Neural crest cell (in vitro differentiated cells): ENCODE measurements around the gene RYR3. TPM values are rescaled to one million over a fixed set of nuclear protein-coding genes. Genes with fewer than 3 reads are reported as not detected.

Experiments
- DNase-seq: peaks from one replicate; pipeline ENCODE4 v3.0.0; 2021; ENCODE audit warnings: low read depth, mixed read lengths, low spot score
- H3K27ac Mint-ChIP-seq: one replicate; pipeline ENCODE4 v1.8.0; 2021; ENCODE audit warnings: mild to moderate bottlenecking, mixed read lengths; ENCODE audit not compliant: unreplicated experiment
- H3K27me3 Mint-ChIP-seq: 2 replicates; pipeline ENCODE4 v1.8.0; 2021; ENCODE audit warnings: low read depth, mild to moderate bottlenecking, mixed read lengths
- H3K36me3 Mint-ChIP-seq: 2 replicates; pipeline ENCODE4 v1.8.0; 2021; ENCODE audit warnings: low read depth, mild to moderate bottlenecking, mixed read lengths
- H3K4me1 Mint-ChIP-seq: 2 replicates; pipeline ENCODE4 v1.8.0; 2021; ENCODE audit warnings: mixed read lengths
- H3K4me3 Mint-ChIP-seq: one replicate; pipeline ENCODE4 v1.8.0; 2021; ENCODE audit warnings: mild to moderate bottlenecking, mixed read lengths
- H3K9me3 Mint-ChIP-seq: 2 replicates; pipeline ENCODE4 v1.8.0; 2021; ENCODE audit warnings: mixed read lengths
- CTCF ChIP-seq: fragments of 200-600 bp; sonication (generic); conservative IDR thresholded peaks from 2 replicates; pipeline ENCODE4 v1.5.0; 2021; ENCODE audit warnings: antibody characterized with exemption, mild to moderate bottlenecking
- total RNA-seq: library from RNA; stranded (reverse); gene quantifications from 2 replicates; pipeline ENCODE4 v1.2.1, GENCODE V29; 2021

The RYR3 gene
- total RNA-seq, 1 donor from 2014 or later, result 2.2 TPM

DNA sequence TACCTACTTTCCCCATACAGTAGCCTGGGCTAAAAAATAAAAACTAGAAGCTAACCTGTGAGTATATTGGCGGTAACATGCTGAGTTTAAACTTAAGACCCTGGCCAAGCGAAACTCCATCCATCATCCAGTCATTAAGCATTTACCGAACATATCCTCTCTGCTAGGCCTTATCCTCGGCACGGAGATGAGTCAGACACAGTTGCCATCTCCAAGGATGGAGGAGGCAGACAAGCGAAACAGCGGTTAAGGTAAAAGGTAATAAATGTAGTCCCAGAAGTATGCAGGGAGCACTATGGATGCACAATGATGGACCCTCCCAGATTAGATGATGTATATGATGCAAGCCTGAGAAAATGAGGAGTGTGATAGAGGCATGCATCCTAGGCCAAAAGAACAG is 143.6 kb downstream of the RYR3 start:
- TF ChIP-seq CTCF, result no peak
- no peak overlapping the region for H3K27ac Mint-ChIP-seq
- H3K27me3 Mint-ChIP-seq, result no peaks in the 10 kb centered on the region
- peaks cover 5% of the 10 kb centered on the region for H3K9me3 Mint-ChIP-seq
- H3K4me1 Mint-ChIP-seq, result no peaks in the 10 kb centered on the region
- H3K4me3 Mint-ChIP-seq, result no peak overlapping the region
- H3K36me3 Mint-ChIP-seq, result no peaks in the 10 kb centered on the region
- no peak for DNase-seq

DNA sequence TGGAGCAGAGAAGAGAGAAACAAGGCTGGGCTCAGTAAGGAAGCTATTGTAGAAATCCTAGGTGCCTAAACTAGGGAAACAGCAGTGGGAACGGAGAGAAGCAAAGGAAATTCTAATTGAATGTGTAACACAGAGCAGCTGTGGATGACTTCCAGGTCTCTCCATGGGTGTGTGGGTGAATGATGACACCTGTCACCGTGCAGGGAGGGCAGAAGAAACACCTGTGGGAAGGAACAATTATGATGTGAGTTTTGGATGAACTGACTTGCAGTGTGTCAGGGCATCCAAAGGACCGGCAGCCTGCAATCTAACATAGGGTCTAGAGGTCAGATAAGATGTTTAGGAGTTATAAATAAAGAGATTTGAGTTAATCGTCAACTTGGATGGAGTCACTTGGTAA is 144.2 kb downstream of the RYR3 start:
- Mint-ChIP-seq H3K4me1 (peaks cover 4% of the 10 kb centered on the region), H3K4me3 (no peak overlapping the region), H3K27ac (no peak overlapping the region), H3K36me3 (no peaks in the 10 kb centered on the region), H3K9me3 (peaks cover 5% of the 10 kb centered on the region), H3K27me3 (no peaks in the 10 kb centered on the region)
- no peak for DNase-seq
- no peak for TF ChIP-seq CTCF

- Mint-ChIP-seq H3K4me1 (peaks cover 8% of the 10 kb centered on the region), H3K36me3 (no peaks in the 10 kb centered on the region), H3K9me3 (peaks cover 5% of the 10 kb centered on the region), H3K4me3 (no peak overlapping the region), H3K27me3 (no peaks in the 10 kb centered on the region), H3K27ac (no peak overlapping the region)
- no peak for DNase-seq
- TF ChIP-seq CTCF, result no peak
Measured at GRCh38 chr15:33458421-33458820, 147.7 kb downstream of the RYR3 start.

- no peak overlapping the region for H3K27ac Mint-ChIP-seq
- no peaks in the 10 kb centered on the region for H3K27me3 Mint-ChIP-seq
- no peak overlapping the region for H3K4me3 Mint-ChIP-seq
- H3K4me1 Mint-ChIP-seq, result peaks cover 8% of the 10 kb centered on the region
- DNase-seq, result no peak
- H3K36me3 Mint-ChIP-seq, result no peaks in the 10 kb centered on the region
- TF ChIP-seq CTCF, result no peak
- H3K9me3 Mint-ChIP-seq, result peaks cover 5% of the 10 kb centered on the region
Measured at GRCh38 chr15:33460166-33460805, 149.5 kb downstream of the RYR3 start.

DNA sequence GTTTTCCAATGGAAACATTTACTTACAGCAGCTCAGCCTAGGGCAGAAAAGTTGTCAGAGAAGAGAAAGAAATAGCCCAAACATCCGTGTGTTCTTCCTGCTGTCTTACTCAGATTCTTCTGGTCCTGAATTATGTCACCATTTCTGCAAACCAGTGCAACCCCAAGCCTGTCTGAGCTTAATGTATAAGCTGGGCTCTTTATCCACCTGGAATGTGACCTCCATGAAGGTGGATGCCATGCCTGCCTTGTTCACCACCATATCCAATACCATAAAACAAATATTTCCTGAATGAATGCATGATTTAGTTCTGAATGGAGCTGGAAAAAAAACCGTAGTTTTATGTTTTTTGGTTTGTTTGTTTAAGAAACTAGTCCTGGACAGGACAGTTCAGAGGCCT is 150.9 kb downstream of the RYR3 start:
- H3K4me3 Mint-ChIP-seq, result no peak overlapping the region
- H3K27me3 Mint-ChIP-seq, result no peaks in the 10 kb centered on the region
- DNase-seq, result no peak
- H3K9me3 Mint-ChIP-seq, result peaks cover 5% of the 10 kb centered on the region
- H3K4me1 Mint-ChIP-seq, result peaks cover 8% of the 10 kb centered on the region
- no peak for TF ChIP-seq CTCF
- H3K36me3 Mint-ChIP-seq, result no peaks in the 10 kb centered on the region
- no peak overlapping the region for H3K27ac Mint-ChIP-seq
